Transverse colon (tissue), 4 donors: ENCODE results near the gene SEC14L1.

Experiments used
- CTCF ChIP-seq, 5 experiments: fragments of 200-600 bp in 3 of 5; fragments of 450-650 bp in 2 of 5; sonication (generic) in 3 of 5; IDR thresholded peaks; 1 replicate in 2 of 5; 2 replicates in 3 of 5; pipeline ENCODE4 v1.5.1; 2016 to 2017; ENCODE audit warnings: antibody characterized with exemption in 5 of 5, inconsistent platforms in 3 of 5, mild to moderate bottlenecking in 2 of 5, moderate library complexity in 1 of 5
- EP300 ChIP-seq: sonication (generic); formaldehyde crosslinking; IDR thresholded peaks from one replicate; pipeline ENCODE4 v1.6.1; 2017; ENCODE audit warnings: antibody characterized with exemption, low read depth
- POLR2A ChIP-seq: fragments of 450-650 bp; IDR thresholded peaks from one replicate; pipeline ENCODE4 v1.6.1; 2016; ENCODE audit warnings: antibody characterized with exemption, mild to moderate bottlenecking, moderate library complexity
- POLR2AphosphoS5 ChIP-seq, 3 donors: sonication (generic); formaldehyde crosslinking; IDR thresholded peaks; one replicate each; pipeline ENCODE4 v1.6.1; 2016; ENCODE audit warnings: antibody characterized with exemption in 3 of 3

- peak in 2 of 3 donors; percentile 52 to 59 for TF ChIP-seq POLR2AphosphoS5 (IDR thresholded peaks at IDR 0.05)
- TF ChIP-seq POLR2A = no peak
- TF ChIP-seq CTCF (IDR thresholded peaks at IDR 0.05) = no peak
- TF ChIP-seq EP300 = no peak
Measured at GRCh38 chr17:77098884-77099545, 41.8 kb upstream of the SEC14L1 start.
